GM21737 (cell line): ENCODE results near the gene LINC00237.

Source experiments
- ATAC-seq: cut with Tn5 transposase; IDR thresholded peaks from one replicate; pipeline ENCODE4 v1.9.1; 2021; ENCODE audit warnings: mild to moderate bottlenecking, moderate library complexity; ENCODE audit not compliant: unreplicated experiment

The LINC00237 gene

GRCh38 chr20:21049305-21049828, 56.8 kb downstream of the LINC00237 start:
- ATAC-seq, result no peak

- ATAC-seq, result no peak
These were observed 57.3 kb downstream of the LINC00237 start for GRCh38 chr20:21048841-21049273.

- no peak for ATAC-seq
These were observed 58.2 kb downstream of the LINC00237 start for GRCh38 chr20:21047981-21048380.

- ATAC-seq, result no peak
These were observed 59.6 kb downstream of the LINC00237 start for GRCh38 chr20:21046413-21047070.
